A673 (cell line): ENCODE results near the gene C10orf105. TPM values are rescaled to one million over a fixed set of nuclear protein-coding genes. Genes with fewer than 3 reads are reported as not detected.

Experiments
- BruUV-seq: library from RNA; stranded (reverse); fragments of 400-500 nt; replicated peaks from 2 replicates; lab custom pipeline; 2021; lab: Mats Ljungman, UMichigan
- CTCF ChIA-PET: fragments of 300-600 bp; sonication (Branson Sonifier 250); formaldehyde crosslinking; loops from one replicate; lab custom pipeline; 2022; ENCODE audit warnings: antibody characterized with exemption; lab: Charles Lee
- POLR2A ChIA-PET: fragments of 300-600 bp; sonication (Branson Sonifier 250); formaldehyde crosslinking; loops from one replicate; lab custom pipeline; 2022; ENCODE audit warnings: antibody characterized with exemption; ENCODE audit not compliant: low non-redundant PET; lab: Charles Lee
- DNase-seq: peaks from one replicate; pipeline ENCODE4 v3.0.0-alpha.2; 2015; ENCODE audit warnings: low spot score
- H3K27ac ChIP-seq: fragments of 200-600 bp; sonication (generic); 2 replicates; pipeline ENCODE4 v1.5.1; 2016; ENCODE audit warnings: mixed run types, low read depth, mild to moderate bottlenecking, mixed read lengths, antibody characterized with exemption, low read length; ENCODE audit not compliant: poor library complexity, severe bottlenecking
- H3K27me3 ChIP-seq: fragments of 200-600 bp; sonication (generic); replicated peaks from 2 replicates; pipeline ENCODE4 v1.6.1; 2017; ENCODE audit warnings: mixed run types, low read depth, mild to moderate bottlenecking, mixed read lengths, antibody characterized with exemption, low read length; ENCODE audit not compliant: insufficient read depth, poor library complexity
- H3K36me3 ChIP-seq: fragments of 200-600 bp; sonication (generic); 2 replicates; pipeline ENCODE4 v1.6.1; 2016; ENCODE audit warnings: mixed run types, mild to moderate bottlenecking, mixed read lengths, antibody characterized with exemption, low read length; ENCODE audit not compliant: insufficient read depth, poor library complexity, severe bottlenecking
- H3K4me1 ChIP-seq: fragments of 200-600 bp; sonication (generic); 2 replicates; pipeline ENCODE4 v1.6.1; 2017; ENCODE audit warnings: mixed run types, mild to moderate bottlenecking, mixed read lengths, antibody characterized with exemption, low read length; ENCODE audit not compliant: insufficient read depth, poor library complexity, severe bottlenecking
- H3K4me3 ChIP-seq: fragments of 200-600 bp; sonication (generic); 2 replicates; pipeline ENCODE4 v1.5.1; 2016; ENCODE audit warnings: low read depth, mixed run types, mild to moderate bottlenecking, mixed read lengths, low read length; ENCODE audit not compliant: poor library complexity, severe bottlenecking
- H3K9me3 ChIP-seq: fragments of 200-600 bp; sonication (generic); 2 replicates; pipeline ENCODE4 v1.6.1; 2016; ENCODE audit warnings: mixed run types, low read depth, mild to moderate bottlenecking, mixed read lengths, antibody characterized with exemption, low read length; ENCODE audit not compliant: poor library complexity, severe bottlenecking
- CTCF ChIP-seq: fragments of 300-800, 200-600 bp; sonication (generic); conservative IDR thresholded peaks from 2 replicates; pipeline ENCODE4 v1.5.1; 2017; ENCODE audit warnings: low read depth, mild to moderate bottlenecking, antibody characterized with exemption, low read length, moderate library complexity, mixed read lengths
- EZH2 ChIP-seq: fragments of 200-600 bp; sonication (generic); IDR thresholded peaks from 2 replicates; pipeline ENCODE4 v1.6.1; 2017; ENCODE audit warnings: borderline replicate concordance, low read depth, mild to moderate bottlenecking, mixed read lengths, antibody characterized with exemption, low read length; ENCODE audit not compliant: poor library complexity, severe bottlenecking
- intact Hi-C: fragments of 100-400 bp; cut with micrococcal nuclease; formaldehyde crosslinking; loops from one replicate; pipeline ENCODE4 v1.10.0; 2022; ENCODE audit not compliant: unreplicated experiment
- total RNA-seq: library from RNA; stranded (reverse); gene quantifications from 2 replicates; pipeline ENCODE4 v1.2.3, GENCODE V29; 2021

The C10orf105 gene
- total RNA-seq, 1 experiment from 2014 or later: not detected

- CTCF ChIA-PET: interaction anchor here (1.1 kb wide), 1 partner anchor 10 kb away, joined by 5 read pairs; no protein-coding TSS in a partner anchor
Observed at GRCh38 chr10:71687077-71687476, 32.5 kb downstream of the C10orf105 start.

GRCh38 chr10:71685554-71686232, 33.9 kb downstream of the C10orf105 start:
- H3K4me1 ChIP-seq: no peaks in the 10 kb centered on the region
- POLR2A ChIA-PET: interaction anchor here (0.6 kb wide), 1 partner anchor 218 kb away, joined by 4 read pairs; no protein-coding TSS in a partner anchor
- no peaks in the 10 kb centered on the region for H3K9me3 ChIP-seq
- H3K27ac ChIP-seq: no peak overlapping the region
- no peak for DNase-seq
- no TSS peak for BruUV-seq
- H3K36me3 ChIP-seq: peaks cover 2% of the 10 kb centered on the region
- H3K4me3 ChIP-seq: no peak overlapping the region
- intact Hi-C loops: no loop called here
- CTCF ChIA-PET: no interaction called here
- no peaks in the 10 kb centered on the region for H3K27me3 ChIP-seq
- TF ChIP-seq CTCF (no peak), EZH2 (no peak)

More at GRCh38 chr10:71687077-71687476, 32.5 kb downstream of the C10orf105 start:
- Histone ChIP-seq H3K27ac (no peak overlapping the region), H3K27me3 (no peaks in the 10 kb centered on the region), H3K4me3 (no peak overlapping the region), H3K9me3 (no peaks in the 10 kb centered on the region), H3K36me3 (peaks cover 4% of the 10 kb centered on the region), H3K4me1 (no peaks in the 10 kb centered on the region)
- TF ChIP-seq CTCF: no peak
- no peak for TF ChIP-seq EZH2
- POLR2A ChIA-PET: no interaction called here
- no TSS peak for BruUV-seq
- DNase-seq: no peak
- intact Hi-C loops: no loop called here

GRCh38 chr10:71684356-71685173, 35.0 kb downstream of the C10orf105 start:
- POLR2A ChIA-PET: no interaction called here
- Histone ChIP-seq H3K27me3 (no peaks in the 10 kb centered on the region), H3K36me3 (no peaks in the 10 kb centered on the region), H3K4me1 (no peaks in the 10 kb centered on the region), H3K4me3 (no peak overlapping the region), H3K9me3 (no peaks in the 10 kb centered on the region), H3K27ac (no peak overlapping the region)
- DNase-seq: peak; percentile 21
- TF ChIP-seq EZH2 (no peak), CTCF (no peak)
- CTCF ChIA-PET: no interaction called here
- BruUV-seq: no TSS peak
- intact Hi-C loops: no loop called here
